Mesodermal cell (in vitro differentiated cells): ENCODE data around the gene BCAS1.
"Not testable (repeated sequence)": the region's sequence is repeated elsewhere in the genome, so short reads cannot be mapped to it uniquely, and the experiment has no call there.

Source experiments
- H3K27ac ChIP-seq: 2 replicates; pipeline ENCODE4 v1.7.0; 2013; ENCODE audit warnings: mild to moderate bottlenecking, low read depth, low read length, moderate library complexity; ENCODE audit not compliant: severe bottlenecking
- H3K36me3 ChIP-seq: 2 replicates; pipeline ENCODE4 v1.7.1; 2013; ENCODE audit warnings: mild to moderate bottlenecking, low read length, moderate library complexity; ENCODE audit not compliant: control insufficient read depth, insufficient read depth
- H3K4me1 ChIP-seq: one replicate; pipeline ENCODE4 v1.7.1; 2013; ENCODE audit warnings: mild to moderate bottlenecking, low read length; ENCODE audit not compliant: insufficient read depth, control insufficient read depth, poor library complexity, severe bottlenecking
- H3K4me3 ChIP-seq: 2 replicates; pipeline ENCODE4 v1.7.0; 2013; ENCODE audit warnings: low read length, control low read depth, mild to moderate bottlenecking; ENCODE audit not compliant: insufficient read depth, poor library complexity, severe bottlenecking; ENCODE audit errors: extremely low read depth
- H3K9me3 ChIP-seq: 2 replicates; pipeline ENCODE4 v1.7.1; 2013; ENCODE audit warnings: mild to moderate bottlenecking, low read length, moderate library complexity; ENCODE audit not compliant: control insufficient read depth
- WGBS, 2 experiments: methylation state at CpG; one replicate each; pipeline ENCODE4 v1.1.5; 2013; ENCODE audit warnings: missing lambda C conversion rate in 2 of 2; ENCODE audit not compliant: insufficient coverage in 2 of 2; 5-methylcytosine and 5-hydroxymethylcytosine counted together

BCAS1 gene

DNA sequence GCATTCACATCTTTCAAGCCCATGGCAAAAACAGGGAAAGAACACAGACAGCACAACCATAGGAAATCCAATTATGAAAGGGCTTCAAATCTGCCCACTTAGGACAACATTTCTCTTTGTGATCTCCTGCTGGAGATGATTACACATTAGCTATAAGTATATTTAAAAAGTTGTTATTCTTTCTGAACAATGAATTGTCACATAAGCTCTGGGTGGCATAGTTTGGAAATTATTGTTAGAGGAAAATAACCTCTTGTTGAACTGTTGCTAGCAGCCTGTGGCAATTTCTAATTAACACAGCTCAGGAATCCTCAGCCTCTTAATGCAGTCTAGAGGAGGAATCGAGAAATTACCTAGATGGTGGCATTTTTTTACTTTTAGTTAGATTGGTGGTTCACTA is 54.9 kb downstream of the BCAS1 start:
- H3K9me3 ChIP-seq = no peaks in the 10 kb centered on the region
- whole genome bisulfite sequencing, 2 experiments = no CpG with 5 or more reads among the region's 1 CpG
- H3K27ac ChIP-seq = no peak overlapping the region
- no peaks in the 10 kb centered on the region for H3K36me3 ChIP-seq
- no peaks in the 10 kb centered on the region for H3K4me1 ChIP-seq
- H3K4me3 ChIP-seq = no peak overlapping the region

DNA sequence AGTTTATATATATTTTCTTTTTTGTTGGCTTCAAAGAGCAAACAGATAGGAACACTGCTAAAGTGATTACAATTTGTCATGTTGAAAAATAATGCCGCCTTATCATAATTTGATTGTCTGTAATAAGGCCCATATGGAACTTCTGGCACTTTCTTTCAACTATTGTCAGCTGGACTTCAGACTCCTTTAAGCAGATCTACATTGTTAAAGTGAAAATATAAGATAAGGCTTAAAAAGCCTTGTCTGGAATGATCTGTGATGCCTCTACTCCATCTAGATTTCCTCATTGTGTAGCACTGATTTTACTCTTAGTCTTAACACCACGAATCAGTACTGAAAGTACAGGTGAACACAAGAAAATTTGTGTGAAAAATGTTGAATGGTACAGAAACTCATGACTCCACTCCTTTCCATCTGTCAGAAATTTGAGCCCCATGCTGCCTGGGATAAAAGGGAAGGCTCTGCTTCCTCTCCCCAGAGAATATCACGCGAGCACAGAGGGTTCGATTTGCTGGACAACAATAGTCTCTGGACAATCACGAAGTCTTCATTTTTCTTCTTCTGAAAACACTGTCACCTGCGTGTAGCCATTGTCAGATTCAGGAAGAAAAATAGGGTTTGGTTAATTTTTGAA is 56.0 kb downstream of the BCAS1 start:
- H3K9me3 ChIP-seq = no peaks in the 10 kb centered on the region
- no peaks in the 10 kb centered on the region for H3K4me1 ChIP-seq
- H3K36me3 ChIP-seq = no peaks in the 10 kb centered on the region
- H3K27ac ChIP-seq = no peak overlapping the region
- no peak overlapping the region for H3K4me3 ChIP-seq
- WGBS, 2 experiments = 94 to 100% methylated on average over 2 to 3 of the region's 7 CpGs

DNA sequence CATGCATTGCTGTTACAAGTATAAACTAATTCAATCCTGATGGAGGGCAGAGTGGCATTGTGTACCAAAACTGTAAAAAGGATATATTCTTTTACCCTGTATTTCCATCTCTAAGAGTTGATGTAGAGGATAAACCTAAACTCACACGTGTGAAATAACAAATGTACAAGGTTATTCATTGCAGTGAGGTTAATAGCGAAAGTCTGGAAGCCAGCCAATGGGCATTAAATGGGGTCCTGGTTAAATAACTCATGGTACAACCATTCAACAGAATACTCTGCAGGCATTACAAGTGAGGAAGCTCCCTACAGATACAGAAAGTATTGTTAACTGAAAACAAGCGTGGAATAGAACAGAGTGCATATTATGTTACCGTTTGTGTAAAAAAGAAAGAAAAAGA is 56.9 kb downstream of the BCAS1 start:
- Histone ChIP-seq H3K27ac (no peak overlapping the region), H3K4me1 (no peaks in the 10 kb centered on the region), H3K9me3 (no peaks in the 10 kb centered on the region), H3K36me3 (no peaks in the 10 kb centered on the region), H3K4me3 (no peak overlapping the region)
- WGBS, 2 experiments = 100% methylated on average over 1 of the region's 4 CpGs; no CpG with 5 or more reads in 1 of the 2 experiments

DNA sequence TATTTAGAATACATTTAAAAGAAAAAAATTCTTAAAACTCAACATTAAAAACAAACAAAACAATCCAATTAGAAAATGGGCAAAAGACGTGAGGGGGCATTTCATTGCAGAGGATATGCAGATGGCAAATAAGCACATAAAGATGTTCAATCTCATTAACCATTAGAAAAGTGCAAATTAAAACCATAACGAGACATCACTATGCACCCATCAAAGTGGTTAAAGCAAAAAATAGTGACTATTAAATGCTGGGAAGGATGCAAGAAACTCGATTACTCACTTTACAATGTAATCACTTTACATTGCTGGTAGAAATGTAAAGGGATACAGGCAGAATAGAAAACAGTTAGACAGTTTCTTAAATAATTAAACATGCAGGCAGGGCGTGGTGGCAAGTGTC is 59.0 kb downstream of the BCAS1 start:
- 67 to 100% methylated on average over 1 to 2 of the region's 4 CpGs for WGBS, 2 experiments
- H3K4me3 ChIP-seq = no peak overlapping the region

DNA sequence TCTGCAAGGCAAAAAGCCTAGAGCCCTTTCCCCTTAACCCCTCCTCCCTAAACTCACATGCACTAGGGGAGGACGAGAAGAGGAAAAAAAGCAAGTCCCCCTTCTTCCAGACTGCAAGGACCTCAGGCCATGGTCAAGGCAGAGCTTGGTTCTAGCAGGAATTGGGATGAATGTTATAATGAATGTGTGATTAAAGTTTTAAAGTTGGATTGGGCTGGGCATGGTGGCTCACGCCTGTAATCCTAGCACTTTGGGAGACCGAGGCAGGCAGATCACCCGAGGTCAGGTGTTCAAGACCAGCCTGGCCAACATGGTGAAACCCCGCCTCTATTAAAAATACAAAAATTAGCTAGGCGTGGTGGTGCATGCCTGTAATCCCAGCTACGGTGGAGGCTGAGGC is 64.2 kb downstream of the BCAS1 start:
- WGBS, 2 experiments = 82 to 92% methylated on average over 3 to 6 of the region's 7 CpGs
- not testable (repeated sequence) for H3K4me1 ChIP-seq, H3K36me3 ChIP-seq, H3K4me3 ChIP-seq, H3K27ac ChIP-seq
- H3K9me3 ChIP-seq = peaks cover 11% of the 10 kb centered on the region

More for the DNA sequence above, 59.0 kb downstream of the BCAS1 start:
- H3K9me3 ChIP-seq = no peaks in the 10 kb centered on the region
- no peaks in the 10 kb centered on the region for H3K36me3 ChIP-seq
- no peaks in the 10 kb centered on the region for H3K4me1 ChIP-seq
- H3K27ac ChIP-seq = no peak overlapping the region

DNA sequence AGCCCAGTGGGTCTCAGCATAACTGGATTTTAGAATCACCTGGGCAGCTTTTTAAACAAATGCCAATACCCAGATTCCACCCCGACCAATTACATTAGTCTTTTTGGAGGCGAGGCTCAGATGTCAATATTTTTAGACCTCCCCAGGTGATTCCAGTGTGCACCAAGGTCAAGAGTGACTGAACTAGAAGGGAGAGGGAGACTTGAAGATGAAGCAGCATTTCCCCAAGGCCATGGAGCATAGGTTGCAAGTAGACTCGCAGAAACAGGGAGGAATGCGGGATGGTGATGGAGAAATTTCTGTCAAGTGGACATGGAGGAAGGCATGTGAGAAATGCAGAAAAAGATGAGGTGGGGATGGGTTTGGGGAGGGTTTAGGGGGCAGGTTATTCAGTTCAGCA is 64.9 kb downstream of the BCAS1 start:
- WGBS, 2 experiments = 97 to 100% methylated on average over 2 of the region's 4 CpGs
- no peak overlapping the region for H3K27ac ChIP-seq

DNA sequence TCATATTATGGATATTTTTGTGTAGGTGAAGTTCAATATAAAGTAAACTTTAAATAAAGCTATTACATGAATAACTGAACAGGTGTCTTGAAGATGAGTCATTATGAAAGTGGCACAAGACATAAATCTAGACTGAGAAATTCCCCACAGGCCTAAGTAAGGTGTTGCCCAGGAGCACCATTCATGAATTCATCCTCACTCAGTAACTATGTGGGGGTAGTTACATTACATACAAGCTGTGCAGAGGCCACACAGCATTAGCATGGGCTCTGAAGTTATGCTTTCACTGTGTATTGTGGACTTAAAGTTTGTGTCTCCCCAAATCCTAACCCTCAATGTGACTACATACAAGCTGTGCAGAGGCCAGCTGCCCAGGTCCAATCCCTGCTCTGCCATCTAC is 65.9 kb downstream of the BCAS1 start:
- Histone ChIP-seq H3K4me1 (no peaks in the 10 kb centered on the region), H3K27ac (no peak overlapping the region), H3K4me3 (no peak overlapping the region), H3K9me3 (peaks cover 11% of the 10 kb centered on the region), H3K36me3 (no peaks in the 10 kb centered on the region)

More for the DNA sequence above, 64.9 kb downstream of the BCAS1 start:
- no peak overlapping the region for H3K4me3 ChIP-seq
- peaks cover 11% of the 10 kb centered on the region for H3K9me3 ChIP-seq
- no peaks in the 10 kb centered on the region for H3K36me3 ChIP-seq
- H3K4me1 ChIP-seq = no peaks in the 10 kb centered on the region

DNA sequence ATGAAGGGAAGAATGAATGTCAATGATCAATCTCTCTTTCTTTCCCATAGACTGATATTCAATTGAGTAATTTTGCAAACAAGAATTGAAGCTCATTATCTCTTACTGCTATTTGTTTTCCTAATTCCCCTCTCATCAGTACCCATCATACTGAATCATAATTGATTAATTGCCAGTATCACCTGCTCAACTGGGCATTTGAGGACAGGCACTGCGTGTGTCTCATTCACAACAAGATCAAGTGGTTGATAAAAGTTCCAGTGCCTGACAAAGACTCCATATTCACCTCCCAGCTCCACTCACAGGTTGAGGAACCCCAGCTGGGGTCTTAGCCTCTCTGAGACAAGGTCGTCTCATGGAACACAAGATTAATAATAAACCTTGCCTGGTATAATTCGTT is 67.7 kb downstream of the BCAS1 start:
- peaks cover 11% of the 10 kb centered on the region for H3K9me3 ChIP-seq
- H3K4me1 ChIP-seq = no peaks in the 10 kb centered on the region
- H3K36me3 ChIP-seq = no peaks in the 10 kb centered on the region
- H3K4me3 ChIP-seq = no peak overlapping the region
- H3K27ac ChIP-seq = no peak overlapping the region
- WGBS, 2 experiments = 83 to 100% methylated on average over 1 of the region's 3 CpGs

DNA sequence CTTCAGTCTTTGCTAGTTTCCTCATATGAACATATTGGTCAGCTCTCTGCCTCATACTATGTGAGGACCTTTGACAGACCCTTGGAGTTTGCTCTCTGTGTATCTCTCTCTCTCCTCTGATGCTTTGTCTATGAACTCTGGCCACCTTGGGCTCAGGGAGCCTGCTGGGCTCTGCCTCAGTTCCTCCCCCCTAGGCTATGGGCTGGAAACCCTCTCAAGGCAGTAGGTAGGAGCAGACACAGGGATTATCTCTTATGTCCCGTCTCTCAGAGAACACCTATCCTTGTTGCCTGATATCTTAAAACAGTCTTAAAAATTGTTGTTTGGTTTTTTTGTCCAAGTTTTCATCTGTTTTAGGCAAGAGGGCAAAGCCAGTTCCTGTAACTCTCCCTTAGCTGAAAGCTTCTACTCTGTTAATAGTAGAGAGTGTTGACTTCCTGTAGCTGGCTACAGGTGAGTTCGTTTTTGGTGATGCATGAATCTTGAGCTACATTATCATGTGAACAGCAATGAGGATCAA is 68.3 kb downstream of the BCAS1 start:
- H3K27ac ChIP-seq = no peak overlapping the region
- no peak overlapping the region for H3K4me3 ChIP-seq
- WGBS, 2 experiments = 100% methylated on average over 1 of the region's 2 CpGs; no CpG with 5 or more reads in 1 of the 2 experiments

DNA sequence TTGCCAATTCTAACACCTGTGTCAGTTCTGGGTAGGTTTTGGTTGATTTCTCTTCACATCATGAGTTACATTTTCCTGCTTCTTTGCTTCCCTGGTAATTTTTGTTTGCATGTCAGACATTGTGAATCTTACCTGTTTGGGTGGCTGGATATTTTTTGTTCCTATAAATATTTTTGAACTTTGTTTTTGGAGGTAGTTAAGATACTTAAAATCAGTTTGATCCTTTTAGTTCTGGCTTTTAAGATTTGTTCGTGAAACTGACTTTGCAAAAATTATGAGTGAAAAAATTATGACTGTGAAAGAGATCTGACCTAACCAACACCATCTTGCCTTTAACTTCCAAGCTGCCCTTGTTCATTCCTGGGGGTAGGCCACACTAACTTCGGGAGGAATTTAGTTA is 69.5 kb downstream of the BCAS1 start:
- H3K4me3 ChIP-seq = no peak overlapping the region
- H3K9me3 ChIP-seq = peaks cover 11% of the 10 kb centered on the region
- H3K27ac ChIP-seq = no peak overlapping the region
- no peaks in the 10 kb centered on the region for H3K4me1 ChIP-seq
- no peaks in the 10 kb centered on the region for H3K36me3 ChIP-seq
- no CpG with 5 or more reads among the region's 2 CpGs for WGBS, 2 experiments

More for the DNA sequence above, 68.3 kb downstream of the BCAS1 start:
- H3K36me3 ChIP-seq = no peaks in the 10 kb centered on the region
- no peaks in the 10 kb centered on the region for H3K4me1 ChIP-seq
- H3K9me3 ChIP-seq = peaks cover 11% of the 10 kb centered on the region

DNA sequence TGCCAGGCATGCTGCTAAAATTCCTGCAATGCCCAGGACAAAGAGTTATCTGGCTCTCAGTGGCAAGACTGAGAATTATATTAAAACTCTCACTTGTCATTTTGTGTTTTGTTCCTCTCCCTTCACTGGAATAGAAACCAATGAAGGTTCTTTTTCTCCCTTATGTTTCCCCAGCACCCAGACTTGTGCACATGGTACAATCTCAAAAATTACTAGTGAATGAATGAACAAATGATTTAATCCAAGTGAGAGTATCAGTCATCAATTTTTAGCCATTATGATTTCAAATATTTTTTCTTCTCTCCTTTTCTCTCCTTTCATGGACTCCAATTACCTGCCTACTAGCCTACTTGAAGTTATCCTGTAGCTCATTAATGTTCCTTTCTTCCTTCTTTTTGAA is 70.1 kb downstream of the BCAS1 start:
- H3K9me3 ChIP-seq = peaks cover 11% of the 10 kb centered on the region
- H3K4me1 ChIP-seq = no peaks in the 10 kb centered on the region
- H3K4me3 ChIP-seq = no peak overlapping the region
- H3K27ac ChIP-seq = no peak overlapping the region
- no peaks in the 10 kb centered on the region for H3K36me3 ChIP-seq
